Measurements from ENCODE around the gene NAB2. TPM values are rescaled to one million over a fixed set of nuclear protein-coding genes. Genes with fewer than 3 reads are reported as not detected.

NAB2 gene
- total and polyA plus RNA-seq, 9 of the 15 experiments (the other 6 are each of a cell fraction or from before 2014, with no cell fraction given), result 0.45 to 40.9 (median 20.4) TPM

DNA sequence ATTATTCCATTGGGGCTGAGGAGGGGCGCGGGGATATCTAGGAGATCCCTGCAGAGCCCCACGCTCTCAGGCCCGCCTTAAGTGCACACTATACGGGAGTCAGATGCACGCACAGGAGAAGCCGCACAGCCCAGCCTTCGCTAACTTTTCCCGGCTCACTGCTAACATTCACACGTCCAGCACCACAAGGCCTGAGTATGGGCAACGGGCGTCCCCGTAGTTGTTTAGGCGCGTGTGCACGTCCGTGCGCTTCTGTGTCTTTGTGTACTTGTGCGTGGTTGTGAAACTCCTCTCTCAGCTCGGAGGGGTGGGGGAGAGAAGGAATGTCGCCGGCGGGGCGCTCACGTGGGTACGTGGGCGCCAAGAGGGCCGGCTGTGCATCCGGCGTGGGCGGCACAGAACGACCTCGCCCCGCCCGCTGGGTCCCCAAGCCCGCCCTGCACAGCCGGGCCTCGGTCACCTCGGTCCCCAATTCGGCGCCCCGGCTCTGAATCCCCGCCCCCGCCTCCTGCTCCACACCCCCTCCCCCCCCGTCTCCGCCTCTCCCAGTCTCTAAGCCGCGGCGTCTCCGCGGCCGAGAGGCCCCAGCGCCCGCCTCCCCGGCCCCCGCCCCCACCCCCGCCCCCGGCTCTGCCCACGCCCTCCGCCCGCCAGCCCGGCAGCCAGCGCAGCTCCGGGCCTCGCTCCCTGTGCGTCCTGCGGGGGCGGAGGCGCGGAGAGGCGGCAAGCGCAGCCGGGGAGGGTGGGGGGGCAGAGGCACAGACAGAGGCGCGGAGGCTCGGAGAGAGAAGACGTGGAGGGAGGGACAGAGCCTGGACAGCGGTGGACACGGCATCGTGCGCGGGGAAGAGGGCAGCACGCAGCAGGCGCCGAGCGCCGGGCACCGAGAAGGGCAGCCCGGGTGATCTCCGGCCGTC is at the start of gene NAB2 (continued):
- TF ChIP-seq ZBTB11 (CRISPR knock-in tag; IDR thresholded peaks at IDR 0.05) (peak in 1 of 3 experiments; percentile 49; a peak in 2 of 6 replicates), ZNF589 (CRISPR knock-in tag; IDR thresholded peaks at IDR 0.05; ENCODE audit: low read depth) (0 out of 2 replicates have a peak, but pooled peaks have one; percentile 8), RCOR1 (IDR thresholded peaks at IDR 0.05; ENCODE audit: borderline replicate concordance in 1 of 2, low read depth in 2 of 2, low read length in 2 of 2) (peak in 1 of 2 experiments; percentile 16; a peak in 2 of 4 replicates), EZH2 (IDR thresholded peaks at IDR 0.05; ENCODE audit: borderline replicate concordance, low read depth, low read length) (no peak), ATF1 (CRISPR knock-in tag; IDR thresholded peaks at IDR 0.05) (no peak), ATF1 (tag; IDR thresholded peaks at IDR 0.05) (peak; percentile 68), CC2D1A (IDR thresholded peaks at IDR 0.05) (no peak), ZKSCAN1 (IDR thresholded peaks at IDR 0.05; ENCODE audit: low read depth, low read length) (no peak), ZNF695 (CRISPR knock-in tag; IDR thresholded peaks at IDR 0.05) (no peak), LCOR (CRISPR knock-in tag; IDR thresholded peaks at IDR 0.05) (peak; percentile 80), SRSF3 (IDR thresholded peaks at IDR 0.05; ENCODE audit: insufficient read depth, low read length) (no peak), KDM5B (IDR thresholded peaks at IDR 0.05; ENCODE audit: insufficient replicate concordance, low read depth, low read length) (peak; percentile 35), ZKSCAN8 (CRISPR knock-in tag; IDR thresholded peaks at IDR 0.05) (no peak), ARID1B (IDR thresholded peaks at IDR 0.05) (peak; percentile 17; the same call in 1 of the 2 replicates), FOXJ2 (tag; IDR thresholded peaks at IDR 0.05) (0 out of 2 replicates have a peak, but pooled peaks have one; percentile 40)
- TF ChIP-seq, protein P1, sequence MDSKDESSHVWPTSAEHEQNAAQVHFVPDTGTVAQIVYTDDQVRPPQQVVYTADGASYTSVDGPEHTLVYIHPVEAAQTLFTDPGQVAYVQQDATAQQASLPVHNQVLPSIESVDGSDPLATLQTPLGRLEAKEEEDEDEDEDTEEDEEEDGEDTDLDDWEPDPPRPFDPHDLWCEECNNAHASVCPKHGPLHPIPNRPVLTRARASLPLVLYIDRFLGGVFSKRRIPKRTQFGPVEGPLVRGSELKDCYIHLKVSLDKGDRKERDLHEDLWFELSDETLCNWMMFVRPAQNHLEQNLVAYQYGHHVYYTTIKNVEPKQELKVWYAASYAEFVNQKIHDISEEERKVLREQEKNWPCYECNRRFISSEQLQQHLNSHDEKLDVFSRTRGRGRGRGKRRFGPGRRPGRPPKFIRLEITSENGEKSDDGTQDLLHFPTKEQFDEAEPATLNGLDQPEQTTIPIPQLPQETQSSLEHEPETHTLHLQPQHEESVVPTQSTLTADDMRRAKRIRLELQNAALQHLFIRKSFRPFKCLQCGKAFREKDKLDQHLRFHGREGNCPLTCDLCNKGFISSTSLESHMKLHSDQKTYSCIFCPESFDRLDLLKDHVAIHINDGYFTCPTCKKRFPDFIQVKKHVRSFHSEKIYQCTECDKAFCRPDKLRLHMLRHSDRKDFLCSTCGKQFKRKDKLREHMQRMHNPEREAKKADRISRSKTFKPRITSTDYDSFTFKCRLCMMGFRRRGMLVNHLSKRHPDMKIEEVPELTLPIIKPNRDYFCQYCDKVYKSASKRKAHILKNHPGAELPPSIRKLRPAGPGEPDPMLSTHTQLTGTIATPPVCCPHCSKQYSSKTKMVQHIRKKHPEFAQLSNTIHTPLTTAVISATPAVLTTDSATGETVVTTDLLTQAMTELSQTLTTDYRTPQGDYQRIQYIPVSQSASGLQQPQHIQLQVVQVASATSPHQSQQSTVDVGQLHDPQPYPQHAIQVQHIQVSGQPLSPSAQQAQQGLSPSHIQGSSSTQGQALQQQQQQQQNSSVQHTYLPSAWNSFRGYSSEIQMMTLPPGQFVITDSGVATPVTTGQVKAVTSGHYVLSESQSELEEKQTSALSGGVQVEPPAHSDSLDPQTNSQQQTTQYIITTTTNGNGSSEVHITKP (IDR thresholded peaks at IDR 0.05; ENCODE audit: partially characterized antibody), result peak; percentile 17
- TF ChIP-seq, protein P2, sequence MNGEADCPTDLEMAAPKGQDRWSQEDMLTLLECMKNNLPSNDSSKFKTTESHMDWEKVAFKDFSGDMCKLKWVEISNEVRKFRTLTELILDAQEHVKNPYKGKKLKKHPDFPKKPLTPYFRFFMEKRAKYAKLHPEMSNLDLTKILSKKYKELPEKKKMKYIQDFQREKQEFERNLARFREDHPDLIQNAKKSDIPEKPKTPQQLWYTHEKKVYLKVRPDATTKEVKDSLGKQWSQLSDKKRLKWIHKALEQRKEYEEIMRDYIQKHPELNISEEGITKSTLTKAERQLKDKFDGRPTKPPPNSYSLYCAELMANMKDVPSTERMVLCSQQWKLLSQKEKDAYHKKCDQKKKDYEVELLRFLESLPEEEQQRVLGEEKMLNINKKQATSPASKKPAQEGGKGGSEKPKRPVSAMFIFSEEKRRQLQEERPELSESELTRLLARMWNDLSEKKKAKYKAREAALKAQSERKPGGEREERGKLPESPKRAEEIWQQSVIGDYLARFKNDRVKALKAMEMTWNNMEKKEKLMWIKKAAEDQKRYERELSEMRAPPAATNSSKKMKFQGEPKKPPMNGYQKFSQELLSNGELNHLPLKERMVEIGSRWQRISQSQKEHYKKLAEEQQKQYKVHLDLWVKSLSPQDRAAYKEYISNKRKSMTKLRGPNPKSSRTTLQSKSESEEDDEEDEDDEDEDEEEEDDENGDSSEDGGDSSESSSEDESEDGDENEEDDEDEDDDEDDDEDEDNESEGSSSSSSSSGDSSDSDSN (IDR thresholded peaks at IDR 0.05; ENCODE audit: borderline replicate concordance in 1 of 2, low read depth in 2 of 2, low read length in 2 of 2), result peak; percentile 46 to 49; a peak in 1 of 4 replicates

Measured in K562 (cell line).